Measurements from ENCODE around the gene LPIN1.

LPIN1 gene

GRCh38 chr2:11746376-11746806, at the start of gene LPIN1:
Gene LPIN1, plus strand, starts transcription at chr2:11746632. Its CDS starts 18,910 bp downstream, at chr2:11765542.
- DNase-seq, result no peak

GRCh38 chr2:11696736-11697102, 49.7 kb upstream of the LPIN1 start:
- no peak for DNase-seq

GRCh38 chr2:11697103-11697871, 49.1 kb upstream of the LPIN1 start:
- no peak for DNase-seq

GRCh38 chr2:11698009-11698922, 48.2 kb upstream of the LPIN1 start:
- DNase-seq, result no peak

- DNase-seq, result no peak
Measured at GRCh38 chr2:11699686-11700670, 46.5 kb upstream of the LPIN1 start.

GRCh38 chr2:11701206-11701605, 45.2 kb upstream of the LPIN1 start:
- no peak for DNase-seq

- no peak for DNase-seq
Measured at GRCh38 chr2:11701751-11702301, 44.6 kb upstream of the LPIN1 start.

- no peak for DNase-seq
Measured at GRCh38 chr2:11702946-11703345, 43.5 kb upstream of the LPIN1 start.

GRCh38 chr2:11703700-11704099, 42.7 kb upstream of the LPIN1 start:
- no peak for DNase-seq

- DNase-seq, result no peak
Measured at GRCh38 chr2:11705063-11705462, 41.4 kb upstream of the LPIN1 start.

GRCh38 chr2:11705711-11706110, 40.7 kb upstream of the LPIN1 start:
- no peak for DNase-seq

GRCh38 chr2:11708106-11708505, 38.3 kb upstream of the LPIN1 start:
- DNase-seq, result no peak

GRCh38 chr2:11709293-11709692, 37.1 kb upstream of the LPIN1 start:
- no peak for DNase-seq

- DNase-seq, result no peak
Measured at GRCh38 chr2:11710210-11710609, 36.2 kb upstream of the LPIN1 start.

- DNase-seq, result no peak
Measured at GRCh38 chr2:11710632-11711353, 35.6 kb upstream of the LPIN1 start.

GRCh38 chr2:11711354-11711716, 35.1 kb upstream of the LPIN1 start:
- no peak for DNase-seq

- DNase-seq, result no peak
Measured at GRCh38 chr2:11711751-11712150, 34.7 kb upstream of the LPIN1 start.

GRCh38 chr2:11712866-11713265, 33.6 kb upstream of the LPIN1 start:
- no peak for DNase-seq

- no peak for DNase-seq
Measured at GRCh38 chr2:11713815-11714214, 32.6 kb upstream of the LPIN1 start.

- no peak for DNase-seq
Measured at GRCh38 chr2:11715987-11716652, 30.3 kb upstream of the LPIN1 start.

GRCh38 chr2:11716689-11717321, 29.6 kb upstream of the LPIN1 start:
- no peak for DNase-seq
